ENCODE data around the gene GBP4.
"Not testable (repeated sequence)": the region's sequence is repeated elsewhere in the genome, so short reads cannot be mapped to it uniquely, and the experiment has no call there.

Gene GBP4, protein sequence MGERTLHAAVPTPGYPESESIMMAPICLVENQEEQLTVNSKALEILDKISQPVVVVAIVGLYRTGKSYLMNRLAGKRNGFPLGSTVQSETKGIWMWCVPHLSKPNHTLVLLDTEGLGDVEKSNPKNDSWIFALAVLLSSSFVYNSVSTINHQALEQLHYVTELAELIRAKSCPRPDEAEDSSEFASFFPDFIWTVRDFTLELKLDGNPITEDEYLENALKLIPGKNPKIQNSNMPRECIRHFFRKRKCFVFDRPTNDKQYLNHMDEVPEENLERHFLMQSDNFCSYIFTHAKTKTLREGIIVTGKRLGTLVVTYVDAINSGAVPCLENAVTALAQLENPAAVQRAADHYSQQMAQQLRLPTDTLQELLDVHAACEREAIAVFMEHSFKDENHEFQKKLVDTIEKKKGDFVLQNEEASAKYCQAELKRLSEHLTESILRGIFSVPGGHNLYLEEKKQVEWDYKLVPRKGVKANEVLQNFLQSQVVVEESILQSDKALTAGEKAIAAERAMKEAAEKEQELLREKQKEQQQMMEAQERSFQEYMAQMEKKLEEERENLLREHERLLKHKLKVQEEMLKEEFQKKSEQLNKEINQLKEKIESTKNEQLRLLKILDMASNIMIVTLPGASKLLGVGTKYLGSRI

DNA sequence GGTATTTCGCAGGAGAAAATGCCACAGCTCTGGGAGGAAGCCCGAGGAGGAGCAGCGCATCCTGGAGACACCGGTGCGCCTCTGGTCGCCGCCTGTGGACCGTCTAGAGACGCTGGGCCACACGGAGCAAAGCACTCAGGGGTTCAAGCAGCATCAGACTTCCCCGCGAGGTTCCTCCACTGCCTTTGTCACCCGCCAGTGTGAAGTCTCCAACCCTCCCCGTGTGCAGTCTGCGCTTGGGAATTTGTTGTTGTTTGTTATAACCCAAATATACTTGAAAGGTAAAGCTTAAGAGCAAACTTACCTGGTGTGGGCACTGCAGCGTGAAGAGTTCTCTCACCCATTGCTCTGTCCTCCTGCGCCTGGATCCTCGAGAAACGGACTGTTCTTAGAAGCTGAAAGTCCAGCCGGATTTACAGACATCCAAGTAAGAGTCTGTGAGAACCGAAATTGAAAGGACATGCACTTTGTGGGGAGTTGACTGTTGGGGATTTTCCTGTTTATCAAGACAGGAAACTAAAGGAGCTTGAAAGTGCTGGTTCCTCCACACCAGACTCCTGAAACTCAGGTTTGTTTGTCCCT, at the start of gene GBP4:
TSS of gene GBP4 (minus strand) at position 452 of the 582 bp plus-strand sequence. CDS start at position 344, 108 bp downstream.
- DNase-seq = peak; percentile 49 to 70

DNA sequence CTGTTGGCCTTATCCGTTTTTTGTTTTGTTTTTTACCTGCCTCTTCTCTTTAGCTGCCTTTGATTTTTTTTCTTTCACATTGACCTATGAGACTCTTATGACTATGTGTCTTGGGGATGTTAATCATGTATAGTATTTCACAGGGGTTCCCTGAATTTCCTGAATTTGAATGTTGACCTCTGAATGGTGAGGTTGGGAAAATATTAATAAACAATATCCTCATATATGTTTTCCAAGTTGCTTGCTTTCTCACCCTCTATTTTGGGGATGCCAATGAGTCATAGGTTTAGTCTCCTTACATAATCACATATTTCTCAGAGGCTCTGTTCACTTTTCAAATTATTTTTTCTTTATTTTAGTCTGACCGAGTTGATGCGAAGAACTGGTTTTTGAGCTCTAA, 44.3 kb upstream of the GBP4 start:
- DNase-seq = no peak

DNA sequence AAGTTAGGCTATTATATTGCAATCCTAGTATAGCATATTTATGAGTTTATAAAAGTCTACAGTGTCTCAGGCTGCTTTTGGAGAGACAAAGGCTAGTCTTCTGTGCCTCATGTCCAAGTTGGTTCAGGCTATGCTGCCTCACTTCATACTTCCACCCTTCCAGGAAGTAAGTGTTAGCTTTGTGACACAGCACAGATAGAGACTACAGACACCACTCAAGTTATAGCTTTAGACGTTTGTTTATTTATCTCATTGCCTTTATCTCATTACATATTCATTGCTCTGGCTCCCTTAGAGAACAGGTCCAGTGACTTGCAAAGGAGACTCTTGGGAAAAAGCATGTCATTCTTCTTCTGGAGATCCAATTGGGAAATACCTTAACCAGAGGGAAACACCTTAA, 22.6 kb upstream of the GBP4 start:
- DNase-seq = no peak

DNA sequence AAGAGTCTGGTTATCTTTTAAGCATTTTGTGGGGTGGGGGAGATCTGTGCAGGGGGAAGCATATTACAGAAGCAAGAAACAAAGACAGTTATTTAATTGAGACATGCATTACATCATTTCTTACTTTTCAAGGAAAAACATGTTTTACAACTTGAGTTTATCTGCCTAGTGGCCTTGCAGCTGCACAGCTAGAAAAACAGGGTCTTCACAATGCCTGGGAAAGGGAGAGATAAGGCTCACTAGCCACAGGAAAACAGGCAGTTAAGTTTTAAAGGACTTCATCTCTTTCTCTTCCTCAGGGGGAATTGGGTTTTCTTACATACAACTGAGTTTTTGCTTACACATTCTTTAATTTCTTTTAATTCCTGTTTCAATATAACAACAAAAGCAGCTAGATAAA, 21.1 kb upstream of the GBP4 start:
- DNase-seq = not testable (repeated sequence)

DNA sequence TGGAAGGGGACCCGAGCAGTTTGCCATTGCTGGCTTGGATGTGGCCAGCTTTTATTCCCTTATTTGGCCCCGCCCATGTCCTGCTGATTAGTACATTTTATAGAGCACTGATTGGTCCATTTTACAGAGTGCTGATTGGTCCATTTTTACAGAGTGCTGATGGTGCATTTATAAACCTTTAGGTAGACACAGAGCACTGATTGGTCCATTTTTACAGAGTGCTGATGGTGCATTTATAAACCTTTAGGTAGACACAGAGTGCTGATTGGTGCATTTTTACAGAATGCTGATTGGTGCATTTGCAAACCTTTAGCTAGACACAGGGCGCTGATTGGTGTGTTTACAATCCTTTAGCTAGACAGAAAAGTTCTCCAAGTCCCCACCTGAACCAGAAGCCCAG, 20.2 kb upstream of the GBP4 start:
- DNase-seq = not testable (repeated sequence)

DNA sequence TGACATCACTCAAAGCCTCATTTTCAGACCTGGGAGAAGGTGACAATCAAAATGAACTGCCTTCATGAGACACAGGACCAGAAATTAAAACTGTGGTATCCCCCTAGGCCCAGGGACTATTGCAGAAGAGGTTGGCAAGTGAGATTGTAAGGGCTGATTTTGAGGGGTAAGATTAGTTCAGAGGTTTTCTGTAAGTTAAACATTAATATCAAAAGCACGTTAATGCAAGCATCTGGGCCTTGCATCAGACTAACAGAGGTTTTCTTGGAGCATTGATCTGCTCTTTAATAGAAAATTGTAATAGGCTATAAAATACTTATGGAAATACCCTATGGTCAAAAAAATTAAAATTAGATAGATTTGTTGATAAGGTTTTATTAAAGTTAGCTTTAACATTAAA, 14.6 kb upstream of the GBP4 start:
- DNase-seq = no peak

DNA sequence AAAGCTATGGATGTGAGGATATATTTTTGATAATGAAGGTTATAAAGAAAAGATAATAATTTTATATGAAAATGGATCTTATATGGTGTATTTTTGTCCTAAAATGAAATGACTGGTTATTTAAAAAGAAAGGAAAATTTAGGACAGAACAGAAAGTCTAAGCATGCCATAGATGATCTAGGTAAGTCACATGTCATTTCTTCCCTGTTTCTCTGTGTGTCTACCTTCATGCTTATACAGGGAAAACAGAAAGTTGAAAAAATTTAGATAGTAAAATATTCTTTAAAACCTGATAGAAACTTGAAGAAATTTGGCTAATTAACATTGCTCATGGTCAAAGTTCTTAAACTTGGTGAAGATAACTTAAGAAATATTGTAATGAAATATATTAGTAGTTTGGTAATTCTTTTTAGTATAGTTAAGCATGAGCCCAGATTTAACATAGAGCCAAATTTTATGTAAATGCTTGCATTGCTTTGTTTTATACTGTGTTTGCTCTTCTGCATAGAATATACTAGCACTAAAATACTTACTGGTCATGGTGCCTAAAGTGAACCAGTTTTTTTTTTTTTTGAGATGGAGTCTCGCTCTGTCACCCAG, 12.4 kb upstream of the GBP4 start:
- no peak for DNase-seq

DNA sequence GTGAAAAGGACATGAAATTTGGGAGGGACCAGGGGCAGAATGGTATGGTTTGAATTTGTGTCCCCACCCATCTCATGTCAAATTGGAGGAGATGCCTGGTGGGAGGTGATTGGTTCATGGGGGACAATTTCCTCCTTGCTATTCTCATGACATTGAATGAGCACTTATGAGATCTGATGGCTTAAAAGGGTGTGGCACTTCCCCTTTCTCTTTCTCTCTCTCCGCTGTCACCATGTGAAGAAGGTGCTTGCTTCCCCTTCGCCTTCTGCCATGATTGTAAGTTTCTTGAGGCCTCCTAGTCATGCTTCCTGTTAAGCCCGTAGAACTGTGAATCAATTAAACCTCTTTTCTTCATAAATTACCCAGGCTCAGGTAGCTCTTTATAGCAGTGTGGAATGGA, 7.6 kb upstream of the GBP4 start:
- no peak for DNase-seq

DNA sequence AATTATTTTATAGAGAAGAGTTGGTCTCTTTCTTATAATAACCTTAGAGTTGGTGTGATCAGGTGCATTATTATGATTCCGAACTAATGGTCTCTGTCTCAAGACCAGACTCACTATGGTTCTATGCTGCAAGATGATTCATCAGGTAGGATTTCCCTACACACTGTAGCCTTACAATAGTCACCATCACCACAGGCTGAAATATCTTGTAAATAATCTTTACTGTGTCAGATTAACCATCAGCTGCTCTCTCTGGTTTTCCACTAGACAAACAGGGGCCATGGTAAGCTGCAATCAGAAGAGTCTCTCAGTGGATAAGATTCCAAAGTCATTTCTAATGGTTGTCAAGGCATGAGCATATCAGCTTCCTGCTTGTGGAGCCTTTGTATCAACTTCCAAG, 4.4 kb upstream of the GBP4 start:
- no peak for DNase-seq

DNA sequence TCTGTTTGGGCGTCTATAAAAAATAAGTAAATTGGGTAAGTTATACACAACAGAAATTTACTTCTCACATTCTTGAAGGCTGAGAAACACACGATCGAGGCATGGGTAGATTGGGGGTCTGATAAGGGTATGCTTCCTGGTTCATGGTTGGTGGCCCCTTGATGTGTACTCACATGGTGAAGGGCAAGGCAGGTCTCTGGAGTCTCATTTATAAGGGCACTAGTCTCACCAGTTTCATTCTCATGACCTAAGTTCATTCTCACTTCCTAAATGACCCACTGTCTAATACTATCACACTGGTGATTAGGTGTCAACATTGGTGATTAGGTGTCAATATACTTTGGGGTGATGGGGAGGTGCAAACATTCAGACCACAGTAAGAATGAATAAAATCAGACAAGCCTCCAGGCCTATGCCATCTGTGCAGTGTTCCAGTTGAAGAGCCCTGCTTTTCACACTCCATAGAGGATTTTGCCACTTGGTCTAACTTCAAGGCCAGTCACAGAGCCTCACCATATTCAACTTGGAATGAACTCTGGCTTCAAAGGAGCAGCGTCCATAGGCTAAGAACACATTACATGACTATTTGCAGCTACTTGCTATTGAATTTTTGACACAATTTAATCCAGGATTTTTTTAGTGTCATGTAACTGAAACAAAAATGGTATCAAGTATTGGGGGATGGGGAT, 2.5 kb upstream of the GBP4 start:
- DNase-seq = peak; percentile 13 to 37

DNA sequence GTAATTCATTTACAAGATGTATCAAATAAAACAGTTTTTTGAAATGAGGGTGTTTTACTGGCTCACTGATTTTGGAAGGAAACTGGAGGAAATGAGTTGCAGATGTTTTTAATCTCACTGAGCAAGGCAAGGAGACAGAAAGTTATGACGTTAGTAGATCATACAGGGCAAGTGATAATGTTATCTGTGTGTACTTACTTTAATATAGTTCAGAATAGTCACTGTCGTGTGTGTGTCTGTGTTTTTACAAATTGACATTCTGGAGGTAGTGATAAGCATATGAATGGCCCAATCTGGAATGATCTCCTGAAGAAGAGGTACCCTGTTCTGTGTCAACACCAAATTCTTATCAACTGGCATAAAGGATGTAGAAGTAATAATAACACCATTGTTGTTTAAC, 1.9 kb upstream of the GBP4 start:
- DNase-seq = peak in 1 of 2 donors; percentile 49

DNA sequence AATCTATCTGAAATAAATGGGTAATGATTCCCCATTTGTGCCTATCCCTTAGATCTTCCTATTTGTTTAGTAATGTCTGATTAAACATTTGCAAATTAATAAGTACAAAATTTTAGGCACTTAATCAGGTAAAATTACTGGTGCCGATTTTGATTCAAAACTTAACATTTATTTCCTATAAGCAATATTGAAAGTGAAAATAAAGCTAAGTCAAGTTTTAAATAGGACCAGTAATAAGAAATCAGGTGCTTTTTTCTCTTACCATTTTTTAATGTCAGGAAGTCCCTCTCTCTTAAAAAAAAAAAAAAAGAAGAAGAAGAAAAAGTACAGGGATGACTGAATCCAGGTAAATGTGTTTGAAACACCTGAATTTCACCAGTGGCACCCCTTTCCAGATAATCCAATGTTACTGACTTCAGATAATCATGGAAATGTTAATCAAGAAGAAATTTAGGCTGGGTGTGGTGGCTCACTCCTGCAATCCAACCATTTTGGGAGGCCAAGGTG, 836 bp upstream of the GBP4 start:
- peak in 1 of 2 donors; percentile 50 for DNase-seq

DNA sequence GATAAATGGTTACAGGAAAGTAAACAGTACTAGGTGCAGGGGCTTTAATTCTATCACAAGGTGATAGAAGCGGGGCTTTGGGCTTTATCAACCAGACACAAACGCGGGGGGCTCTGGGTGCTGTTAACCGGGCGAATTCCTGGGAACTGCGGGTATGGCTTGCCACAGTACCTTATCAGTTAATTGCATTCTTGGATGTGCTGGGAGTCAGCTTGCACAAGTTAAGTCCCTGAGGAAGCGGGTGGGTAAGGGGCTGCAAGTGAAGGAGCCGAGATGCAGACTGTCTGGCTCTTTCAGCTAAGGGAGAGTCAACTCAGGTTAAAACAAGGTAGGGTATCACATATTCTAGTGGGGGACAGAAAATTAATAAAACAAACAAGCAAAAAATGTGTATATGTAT, 661 bp downstream of the GBP4 start:
- no peak for DNase-seq

DNA sequence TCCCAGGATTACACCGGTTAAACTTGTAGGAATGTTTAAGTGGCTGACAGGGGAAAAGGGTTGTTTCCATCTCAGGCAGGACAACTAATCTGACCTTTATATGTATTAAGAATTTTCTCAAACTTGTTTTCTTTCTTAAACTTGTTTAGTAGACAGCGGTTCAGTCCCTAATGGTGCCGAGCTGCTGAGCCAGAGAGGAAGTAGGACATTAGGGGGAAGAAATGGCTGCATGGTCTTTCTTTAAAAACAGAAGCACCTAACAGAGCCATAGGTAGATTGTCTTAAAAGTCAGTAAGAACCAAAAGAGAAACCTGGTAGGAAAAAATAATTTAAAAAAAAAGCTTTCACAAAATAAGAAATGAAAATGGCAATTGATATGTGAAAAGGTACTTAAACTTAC, 3.3 kb downstream of the GBP4 start:
- DNase-seq = peak in 1 of 2 donors; percentile 10

DNA sequence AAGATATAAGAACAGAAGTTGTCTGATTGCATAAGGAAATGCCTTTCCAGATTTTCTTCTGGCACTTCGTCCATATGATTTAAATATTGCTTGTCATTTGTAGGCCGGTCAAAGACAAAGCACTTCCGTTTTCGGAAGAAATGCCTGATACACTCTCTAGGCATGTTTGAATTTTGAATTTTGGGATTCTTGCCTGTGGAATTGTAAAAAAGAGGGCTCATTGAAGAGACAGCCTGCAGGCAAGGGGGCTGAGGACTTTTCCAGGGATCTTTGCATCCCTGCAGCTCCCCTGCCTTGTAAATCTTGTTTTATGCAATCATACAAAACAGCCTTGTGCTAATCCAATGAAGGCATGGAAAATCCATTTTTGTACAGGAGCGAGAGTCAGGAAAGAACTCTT, 7.4 kb downstream of the GBP4 start:
- no peak for DNase-seq

DNA sequence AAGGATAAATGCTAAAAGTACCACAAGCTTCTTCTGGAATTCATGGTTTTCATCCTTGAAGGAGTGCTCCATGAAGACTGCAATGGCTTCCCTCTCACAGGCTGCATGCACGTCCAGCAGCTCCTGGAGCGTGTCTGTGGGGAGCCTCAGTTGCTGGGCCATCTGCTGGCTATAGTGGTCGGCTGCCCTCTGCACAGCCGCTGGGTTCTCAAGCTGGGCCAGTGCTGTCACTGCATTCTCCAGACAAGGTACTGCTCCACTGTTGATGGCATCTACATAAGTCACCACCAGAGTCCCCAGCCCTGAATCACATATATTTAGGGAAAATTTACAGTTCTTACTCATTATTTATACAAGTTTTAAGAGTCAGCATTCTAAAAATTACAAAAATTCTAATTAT, 8.7 kb downstream of the GBP4 start:
- DNase-seq = no peak

DNA sequence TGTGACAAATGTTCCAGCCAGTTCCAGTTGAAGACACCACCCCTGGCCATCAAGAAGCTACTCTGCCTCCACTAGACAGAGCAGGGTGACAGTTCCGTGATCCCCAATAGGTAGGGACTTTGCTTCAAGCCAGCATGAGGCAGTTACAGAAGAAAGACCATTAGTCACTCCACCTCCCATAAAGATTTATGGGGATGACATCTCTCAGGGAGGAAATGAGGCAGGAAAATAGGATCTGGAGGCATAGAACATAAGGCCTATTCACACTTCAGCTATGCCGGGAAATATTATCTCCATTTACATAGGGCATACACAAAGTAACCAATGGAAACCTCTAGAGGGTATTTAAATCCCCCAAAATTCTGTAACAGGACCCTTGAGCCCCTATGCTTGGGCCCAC, 19.4 kb downstream of the GBP4 start:
- no peak for DNase-seq

DNA sequence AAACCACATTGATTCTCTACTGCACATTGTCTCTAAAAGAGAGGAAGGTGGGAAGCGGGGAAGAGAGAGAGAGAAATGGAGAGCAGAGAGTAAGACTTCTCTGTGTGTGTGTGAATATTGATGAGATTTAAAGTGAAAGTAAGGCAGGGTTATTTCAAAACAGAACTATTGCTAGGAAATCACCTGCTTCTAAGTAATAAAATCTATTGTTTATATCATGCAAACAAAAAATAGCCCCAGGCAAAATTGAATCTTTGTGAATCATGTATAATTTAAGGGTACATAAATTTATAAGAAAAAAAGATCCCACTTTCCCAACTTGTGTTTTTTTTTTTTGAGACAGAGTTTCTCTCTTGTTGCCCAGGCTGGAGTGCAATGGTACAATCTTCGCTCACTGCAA, 21.8 kb downstream of the GBP4 start:
- no peak for DNase-seq

DNA sequence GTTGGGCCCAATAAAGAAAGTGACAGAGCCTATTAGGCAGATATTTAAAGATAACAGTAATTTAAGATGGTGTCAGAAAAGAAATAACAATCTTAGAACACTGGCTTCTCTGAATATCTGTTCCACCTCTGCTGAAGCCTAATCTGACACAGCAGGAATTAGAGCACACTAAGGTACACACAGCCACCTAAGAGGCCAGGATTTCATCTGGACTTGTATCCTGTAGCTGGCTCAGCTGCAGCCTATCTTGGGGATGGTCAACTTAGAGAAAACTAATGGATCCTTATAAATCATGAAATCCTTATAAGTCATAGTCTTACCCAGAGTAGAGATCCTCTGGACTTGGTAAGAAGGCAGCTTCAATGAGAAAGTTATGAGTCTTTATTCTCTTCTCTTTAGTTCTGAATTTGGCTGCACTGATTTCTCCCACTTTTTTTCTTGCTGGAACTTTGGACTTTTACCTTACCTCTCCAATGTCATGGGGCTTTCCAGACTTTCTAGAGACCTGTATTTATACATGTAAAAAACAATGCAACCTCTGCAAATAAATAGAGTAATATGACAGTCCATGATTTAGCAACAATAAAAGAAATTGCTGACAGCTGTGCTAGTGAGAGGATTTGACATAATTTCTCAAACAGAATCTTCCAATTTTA, 23.0 kb downstream of the GBP4 start, which contains the start of gene GBP7:
TSS of gene GBP7 (minus strand) at position 403 of the 656 bp plus-strand sequence. CDS start 4,068 bp downstream, outside the sequence.
- no peak for DNase-seq

DNA sequence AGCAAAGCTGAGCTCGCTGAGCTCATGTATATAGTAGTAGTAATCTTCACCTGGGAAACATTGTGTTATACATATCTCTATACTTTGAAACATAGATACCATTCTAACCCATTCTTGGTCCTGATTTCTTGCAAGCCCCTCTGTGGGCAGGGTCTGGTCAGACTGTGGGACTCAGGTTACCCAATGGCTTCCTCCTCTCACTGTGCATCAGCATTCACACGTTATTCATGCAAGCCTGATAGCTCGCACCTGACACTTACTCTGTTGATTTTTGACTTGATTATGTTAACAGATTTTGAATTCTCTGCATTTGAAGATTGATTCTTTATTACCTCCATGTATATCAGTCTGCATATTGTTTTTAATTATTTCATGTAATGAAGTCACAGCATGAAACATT, 24.3 kb downstream of the GBP4 start:
- no peak for DNase-seq

DNA sequence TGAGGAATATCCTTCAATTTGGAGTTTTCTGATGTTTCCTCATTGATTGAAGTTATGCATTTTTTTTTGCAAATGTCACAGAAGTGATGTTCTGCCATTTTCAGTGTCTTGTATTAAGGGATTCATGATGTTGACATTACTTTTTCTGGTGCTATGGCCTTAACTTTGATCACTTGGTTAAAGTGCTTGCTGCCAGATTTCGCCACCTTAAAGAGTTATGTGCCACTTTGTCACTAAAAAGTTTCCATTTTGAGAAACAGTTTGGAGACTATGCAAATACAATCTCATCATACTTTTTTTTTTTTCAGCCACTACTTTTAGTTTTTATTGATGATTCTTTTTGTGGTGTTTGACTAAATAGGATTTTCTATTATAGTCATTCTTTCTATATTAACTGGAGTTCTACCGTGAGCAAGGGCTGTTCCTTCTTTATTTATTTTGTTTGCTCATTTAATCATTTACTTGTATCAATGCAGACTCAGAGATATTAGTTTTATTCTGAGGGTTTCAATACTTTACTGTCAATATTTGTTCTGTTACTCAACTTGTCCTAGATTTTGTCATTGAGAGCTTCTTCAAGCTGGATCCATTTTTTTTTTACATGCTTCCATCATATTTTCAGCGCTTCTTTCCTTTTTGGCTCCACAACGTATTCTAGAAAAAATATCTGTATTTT, 26.1 kb downstream of the GBP4 start:
- DNase-seq = no peak

DNA sequence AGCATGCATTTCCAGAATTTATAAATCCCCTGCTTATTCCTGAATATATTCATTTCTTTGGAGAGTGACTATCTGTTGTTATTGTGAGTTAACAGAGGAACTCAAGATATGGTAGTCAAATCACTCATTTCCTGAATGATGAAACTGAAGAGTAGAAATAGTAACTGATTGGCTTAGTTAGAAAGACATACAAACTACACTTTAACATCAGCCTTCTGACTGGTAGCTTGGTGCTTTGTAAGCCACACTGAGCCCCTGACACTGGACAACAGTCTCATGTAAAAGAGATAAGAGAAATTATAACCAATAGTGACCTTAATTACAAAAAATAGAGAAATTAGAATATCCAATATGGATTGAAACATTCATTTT, 27.7 kb downstream of the GBP4 start:
- no peak for DNase-seq
